ENCODE measurements around the gene SMOC2.

SMOC2 gene

DNA sequence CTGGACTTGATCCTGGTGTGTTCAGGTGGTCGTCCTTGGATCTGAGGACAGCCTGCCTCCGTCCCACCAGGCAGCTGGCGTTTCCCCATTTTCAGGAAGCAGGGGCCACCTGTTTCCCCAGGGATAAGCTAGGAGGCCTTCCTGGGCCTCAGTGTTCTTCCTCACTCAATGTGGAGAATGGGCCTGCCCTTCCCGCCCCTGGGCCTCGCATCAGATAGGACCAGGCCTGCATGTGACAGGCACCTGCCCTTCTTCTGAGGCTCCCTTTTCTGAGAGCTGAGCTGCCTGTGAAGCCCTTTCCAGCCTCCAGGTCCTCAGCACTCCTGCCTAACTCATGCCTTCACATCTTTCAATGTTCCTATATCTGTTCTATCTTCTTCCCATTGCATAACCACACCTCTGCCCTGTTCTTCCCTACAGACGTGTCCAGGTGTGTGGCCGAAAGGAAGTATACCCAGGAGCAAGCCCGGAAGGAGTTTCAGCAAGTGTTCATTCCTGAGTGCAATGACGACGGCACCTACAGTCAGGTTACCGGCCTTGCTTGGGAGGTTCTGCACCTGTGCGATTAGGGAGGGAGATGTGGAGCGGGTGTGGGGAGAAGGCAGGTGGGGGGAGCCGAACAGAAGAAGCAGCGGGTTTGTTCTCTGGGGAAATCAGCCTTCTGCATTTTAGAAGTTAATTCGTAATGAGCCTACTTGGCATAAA lies 85.1 kb downstream of the SMOC2 start:
- H3K27ac ChIP-seq (ENCODE audit: extremely low read depth, low read depth, low read length) = no peak overlapping the region
- H3K4me1 ChIP-seq (ENCODE audit: control insufficient read depth, insufficient read depth, low read length) = no peaks in the 10 kb centered on the region
- no peak for TF ChIP-seq BCL11A (tag by site-specific recombination; IDR thresholded peaks at IDR 0.05; ENCODE audit: low read depth)
- TF ChIP-seq IKZF3 (tag by site-specific recombination; IDR thresholded peaks at IDR 0.05) = no peak
- no peak for TF ChIP-seq ZNF664 (tag by site-specific recombination; IDR thresholded peaks at IDR 0.05)
- TF ChIP-seq, protein P1, sequence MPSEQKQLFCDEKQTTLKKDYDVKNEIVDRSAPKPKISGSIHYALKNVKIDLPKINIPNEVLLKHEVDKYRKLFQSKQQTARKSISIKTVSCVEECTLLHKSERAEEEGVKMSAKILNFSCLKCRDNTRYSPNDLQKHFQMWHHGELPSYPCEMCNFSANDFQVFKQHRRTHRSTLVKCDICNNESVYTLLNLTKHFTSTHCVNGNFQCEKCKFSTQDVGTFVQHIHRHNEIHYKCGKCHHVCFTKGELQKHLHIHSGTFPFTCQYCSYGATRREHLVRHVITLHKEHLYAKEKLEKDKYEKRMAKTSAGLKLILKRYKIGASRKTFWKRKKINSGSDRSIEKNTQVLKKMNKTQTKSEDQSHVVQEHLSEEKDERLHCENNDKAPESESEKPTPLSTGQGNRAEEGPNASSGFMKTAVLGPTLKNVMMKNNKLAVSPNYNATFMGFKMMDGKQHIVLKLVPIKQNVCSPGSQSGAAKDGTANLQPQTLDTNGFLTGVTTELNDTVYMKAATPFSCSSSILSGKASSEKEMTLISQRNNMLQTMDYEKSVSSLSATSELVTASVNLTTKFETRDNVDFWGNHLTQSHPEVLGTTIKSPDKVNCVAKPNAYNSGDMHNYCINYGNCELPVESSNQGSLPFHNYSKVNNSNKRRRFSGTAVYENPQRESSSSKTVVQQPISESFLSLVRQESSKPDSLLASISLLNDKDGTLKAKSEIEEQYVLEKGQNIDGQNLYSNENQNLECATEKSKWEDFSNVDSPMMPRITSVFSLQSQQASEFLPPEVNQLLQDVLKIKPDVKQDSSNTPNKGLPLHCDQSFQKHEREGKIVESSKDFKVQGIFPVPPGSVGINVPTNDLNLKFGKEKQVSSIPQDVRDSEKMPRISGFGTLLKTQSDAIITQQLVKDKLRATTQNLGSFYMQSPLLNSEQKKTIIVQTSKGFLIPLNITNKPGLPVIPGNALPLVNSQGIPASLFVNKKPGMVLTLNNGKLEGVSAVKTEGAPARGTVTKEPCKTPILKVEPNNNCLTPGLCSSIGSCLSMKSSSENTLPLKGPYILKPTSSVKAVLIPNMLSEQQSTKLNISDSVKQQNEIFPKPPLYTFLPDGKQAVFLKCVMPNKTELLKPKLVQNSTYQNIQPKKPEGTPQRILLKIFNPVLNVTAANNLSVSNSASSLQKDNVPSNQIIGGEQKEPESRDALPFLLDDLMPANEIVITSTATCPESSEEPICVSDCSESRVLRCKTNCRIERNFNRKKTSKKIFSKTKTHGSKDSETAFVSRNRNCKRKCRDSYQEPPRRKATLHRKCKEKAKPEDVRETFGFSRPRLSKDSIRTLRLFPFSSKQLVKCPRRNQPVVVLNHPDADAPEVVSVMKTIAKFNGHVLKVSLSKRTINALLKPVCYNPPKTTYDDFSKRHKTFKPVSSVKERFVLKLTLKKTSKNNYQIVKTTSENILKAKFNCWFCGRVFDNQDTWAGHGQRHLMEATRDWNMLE (tag by site-specific recombination; conservative IDR thresholded peaks at IDR 0.05; ENCODE audit: low read depth) = no peak
- TF ChIP-seq MEIS1 (CRISPR knock-in tag; IDR thresholded peaks at IDR 0.05; ENCODE audit: borderline replicate concordance) = no peak
- TF ChIP-seq, protein P2, sequence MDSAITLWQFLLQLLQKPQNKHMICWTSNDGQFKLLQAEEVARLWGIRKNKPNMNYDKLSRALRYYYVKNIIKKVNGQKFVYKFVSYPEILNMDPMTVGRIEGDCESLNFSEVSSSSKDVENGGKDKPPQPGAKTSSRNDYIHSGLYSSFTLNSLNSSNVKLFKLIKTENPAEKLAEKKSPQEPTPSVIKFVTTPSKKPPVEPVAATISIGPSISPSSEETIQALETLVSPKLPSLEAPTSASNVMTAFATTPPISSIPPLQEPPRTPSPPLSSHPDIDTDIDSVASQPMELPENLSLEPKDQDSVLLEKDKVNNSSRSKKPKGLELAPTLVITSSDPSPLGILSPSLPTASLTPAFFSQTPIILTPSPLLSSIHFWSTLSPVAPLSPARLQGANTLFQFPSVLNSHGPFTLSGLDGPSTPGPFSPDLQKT (IDR thresholded peaks at IDR 0.05; ENCODE audit: borderline replicate concordance, low read depth, low read length) = no peak
- TF ChIP-seq, protein P3, sequence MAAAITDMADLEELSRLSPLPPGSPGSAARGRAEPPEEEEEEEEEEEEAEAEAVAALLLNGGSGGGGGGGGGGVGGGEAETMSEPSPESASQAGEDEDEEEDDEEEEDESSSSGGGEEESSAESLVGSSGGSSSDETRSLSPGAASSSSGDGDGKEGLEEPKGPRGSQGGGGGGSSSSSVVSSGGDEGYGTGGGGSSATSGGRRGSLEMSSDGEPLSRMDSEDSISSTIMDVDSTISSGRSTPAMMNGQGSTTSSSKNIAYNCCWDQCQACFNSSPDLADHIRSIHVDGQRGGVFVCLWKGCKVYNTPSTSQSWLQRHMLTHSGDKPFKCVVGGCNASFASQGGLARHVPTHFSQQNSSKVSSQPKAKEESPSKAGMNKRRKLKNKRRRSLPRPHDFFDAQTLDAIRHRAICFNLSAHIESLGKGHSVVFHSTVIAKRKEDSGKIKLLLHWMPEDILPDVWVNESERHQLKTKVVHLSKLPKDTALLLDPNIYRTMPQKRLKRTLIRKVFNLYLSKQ (tag by site-specific recombination; IDR thresholded peaks at IDR 0.05; ENCODE audit: borderline replicate concordance) = no peak
- H3K9me3 ChIP-seq (ENCODE audit: control insufficient read depth, insufficient read depth, low read depth, low read length) = no peaks in the 10 kb centered on the region
- H3K4me3 ChIP-seq (ENCODE audit: low read depth, low read length) = no peak overlapping the region
- ChIA-PET POLR2A (no interaction called here), CTCF (interaction anchor here (1.6 kb wide), 1 partner anchor 14 kb away, joined by 3 read pairs; no protein-coding TSS in a partner anchor)
- no peaks in the 10 kb centered on the region for H3K36me3 ChIP-seq (ENCODE audit: control insufficient read depth in 2 of 2, insufficient read depth in 1 of 2, low read length in 2 of 2)

DNA sequence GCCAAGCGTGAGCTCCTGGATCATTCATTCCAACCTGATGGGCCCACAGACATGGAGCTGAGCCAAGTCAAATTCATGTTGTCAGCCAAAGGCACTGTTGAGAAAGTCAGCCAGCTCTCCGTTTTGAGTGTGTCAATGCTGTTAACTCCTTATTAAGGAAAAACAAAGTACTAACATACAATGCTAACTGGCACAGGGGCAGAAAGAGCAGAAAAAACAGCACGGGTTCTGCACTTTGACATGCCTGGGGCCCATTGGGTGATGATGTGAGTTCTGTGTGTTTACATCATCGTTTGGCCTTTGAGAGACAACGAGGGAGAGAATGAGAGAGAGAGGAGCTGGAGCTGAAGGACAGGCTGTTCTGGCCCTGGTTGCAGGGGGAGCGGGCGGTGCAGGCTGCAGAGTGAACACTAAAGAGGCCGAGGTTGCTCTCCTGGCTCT lies 85.9 kb downstream of the SMOC2 start:
- no peaks in the 10 kb centered on the region for H3K36me3 ChIP-seq (ENCODE audit: control insufficient read depth in 2 of 2, insufficient read depth in 1 of 2, low read length in 2 of 2)
- no peaks in the 10 kb centered on the region for H3K9me3 ChIP-seq (ENCODE audit: control insufficient read depth, insufficient read depth, low read depth, low read length)
- H3K27ac ChIP-seq (ENCODE audit: extremely low read depth, low read depth, low read length) = no peak overlapping the region
- no peaks in the 10 kb centered on the region for H3K4me1 ChIP-seq (ENCODE audit: control insufficient read depth, insufficient read depth, low read length)
- POLR2A ChIA-PET = no interaction called here
- no peak overlapping the region for H3K4me3 ChIP-seq (ENCODE audit: low read depth, low read length)
- CTCF ChIA-PET = interaction anchor here (0.7 kb wide), 1 partner anchor 10 kb away, joined by 3 read pairs; no protein-coding TSS in a partner anchor
- no peak for TF ChIP-seq ZNF623 (tag by site-specific recombination; IDR thresholded peaks at IDR 0.05)
- TF ChIP-seq, protein P4, sequence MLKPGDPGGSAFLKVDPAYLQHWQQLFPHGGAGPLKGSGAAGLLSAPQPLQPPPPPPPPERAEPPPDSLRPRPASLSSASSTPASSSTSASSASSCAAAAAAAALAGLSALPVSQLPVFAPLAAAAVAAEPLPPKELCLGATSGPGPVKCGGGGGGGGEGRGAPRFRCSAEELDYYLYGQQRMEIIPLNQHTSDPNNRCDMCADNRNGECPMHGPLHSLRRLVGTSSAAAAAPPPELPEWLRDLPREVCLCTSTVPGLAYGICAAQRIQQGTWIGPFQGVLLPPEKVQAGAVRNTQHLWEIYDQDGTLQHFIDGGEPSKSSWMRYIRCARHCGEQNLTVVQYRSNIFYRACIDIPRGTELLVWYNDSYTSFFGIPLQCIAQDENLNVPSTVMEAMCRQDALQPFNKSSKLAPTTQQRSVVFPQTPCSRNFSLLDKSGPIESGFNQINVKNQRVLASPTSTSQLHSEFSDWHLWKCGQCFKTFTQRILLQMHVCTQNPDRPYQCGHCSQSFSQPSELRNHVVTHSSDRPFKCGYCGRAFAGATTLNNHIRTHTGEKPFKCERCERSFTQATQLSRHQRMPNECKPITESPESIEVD (tag by site-specific recombination; IDR thresholded peaks at IDR 0.05) = no peak
- TF ChIP-seq TCF7L2 (IDR thresholded peaks at IDR 0.05; ENCODE audit: borderline replicate concordance, low read depth, low read length) = no peak
- no peak for TF ChIP-seq ZNF473 (tag by site-specific recombination; IDR thresholded peaks at IDR 0.05)
- TF ChIP-seq ZNF561 (tag by site-specific recombination; IDR thresholded peaks at IDR 0.05; ENCODE audit: borderline replicate concordance) = no peak
- TF ChIP-seq ZBTB1 (tag by site-specific recombination; IDR thresholded peaks at IDR 0.05) = no peak
- no peak for TF ChIP-seq ZNF514 (tag by site-specific recombination; IDR thresholded peaks at IDR 0.05)
- TF ChIP-seq, protein P5, sequence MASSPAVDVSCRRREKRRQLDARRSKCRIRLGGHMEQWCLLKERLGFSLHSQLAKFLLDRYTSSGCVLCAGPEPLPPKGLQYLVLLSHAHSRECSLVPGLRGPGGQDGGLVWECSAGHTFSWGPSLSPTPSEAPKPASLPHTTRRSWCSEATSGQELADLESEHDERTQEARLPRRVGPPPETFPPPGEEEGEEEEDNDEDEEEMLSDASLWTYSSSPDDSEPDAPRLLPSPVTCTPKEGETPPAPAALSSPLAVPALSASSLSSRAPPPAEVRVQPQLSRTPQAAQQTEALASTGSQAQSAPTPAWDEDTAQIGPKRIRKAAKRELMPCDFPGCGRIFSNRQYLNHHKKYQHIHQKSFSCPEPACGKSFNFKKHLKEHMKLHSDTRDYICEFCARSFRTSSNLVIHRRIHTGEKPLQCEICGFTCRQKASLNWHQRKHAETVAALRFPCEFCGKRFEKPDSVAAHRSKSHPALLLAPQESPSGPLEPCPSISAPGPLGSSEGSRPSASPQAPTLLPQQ (tag by site-specific recombination; IDR thresholded peaks at IDR 0.05) = no peak
- TF ChIP-seq ZNF658 (tag by site-specific recombination; IDR thresholded peaks at IDR 0.05) = no peak
- no peak for TF ChIP-seq ZNF654 (tag by site-specific recombination; IDR thresholded peaks at IDR 0.05; ENCODE audit: low read depth)
- no peak for TF ChIP-seq ZNF132 (tag by site-specific recombination; IDR thresholded peaks at IDR 0.05; ENCODE audit: borderline replicate concordance)
- no peak for TF ChIP-seq OVOL3 (tag by site-specific recombination; IDR thresholded peaks at IDR 0.05)
- no peak for TF ChIP-seq BCL11B (tag by site-specific recombination; IDR thresholded peaks at IDR 0.05; ENCODE audit: low read depth)

All from HEK293 (cell line).